NK-92 (cell line): Measurements from ENCODE around the gene OPN1SW.

Source experiments
- DNase-seq: peaks from one replicate; lab custom pipeline; 2025; ENCODE audit not compliant: unreplicated experiment; lab: John Stamatoyannopoulos, UW

The OPN1SW gene

GRCh38 chr7:128735436-128735835, 40.2 kb downstream of the OPN1SW start:
- DNase-seq, result no peak

- no peak for DNase-seq
Measured at GRCh38 chr7:128734890-128735289, 40.7 kb downstream of the OPN1SW start.

GRCh38 chr7:128733278-128733645, 42.3 kb downstream of the OPN1SW start:
- DNase-seq, result no peak

- no peak for DNase-seq
Measured at GRCh38 chr7:128732521-128733277, 42.9 kb downstream of the OPN1SW start.

GRCh38 chr7:128731184-128731583, 44.4 kb downstream of the OPN1SW start:
- DNase-seq, result no peak

- no peak for DNase-seq
Measured at GRCh38 chr7:128729494-128729893, 46.1 kb downstream of the OPN1SW start.

- no peak for DNase-seq
Measured at GRCh38 chr7:128728598-128728997, 47.0 kb downstream of the OPN1SW start.

- no peak for DNase-seq
Measured at GRCh38 chr7:128727239-128727638, 48.4 kb downstream of the OPN1SW start.

GRCh38 chr7:128726737-128727072, 48.9 kb downstream of the OPN1SW start:
- no peak for DNase-seq

- no peak for DNase-seq
Measured at GRCh38 chr7:128726059-128726736, 49.4 kb downstream of the OPN1SW start.

- no peak for DNase-seq
Measured at GRCh38 chr7:128725531-128725930, 50.1 kb downstream of the OPN1SW start.

- DNase-seq, result no peak
Measured at GRCh38 chr7:128724743-128725142, 50.9 kb downstream of the OPN1SW start.
